T-helper 17 cell (primary cell): ENCODE results near the gene STAT4. TPM values are rescaled to one million over a fixed set of nuclear protein-coding genes. Genes with fewer than 3 reads are reported as not detected.

Experiments used
- ATAC-seq: fragments of 150-1000 bp; cut with Tn5 transposase; 2 replicates; pipeline ENCODE4 v1.10.0; 2021; ENCODE audit warnings: mild to moderate bottlenecking, moderate library complexity
- DNase-seq, 3 donors: peaks; one replicate each; pipeline versions ENCODE4 v3.0.0 to v3.0.0-alpha.2; 2020 to 2021
- H3K9me3 ChIP-seq: one replicate; pipeline ENCODE4 v1.7.0; 2013; ENCODE audit warnings: low read length, mild to moderate bottlenecking; ENCODE audit not compliant: control insufficient read depth, poor library complexity, severe bottlenecking
- H3K27ac Mint-ChIP-seq: one replicate; pipeline ENCODE4 v1.8.0; 2022; ENCODE audit warnings: mild to moderate bottlenecking, moderate library complexity, mixed read lengths
- H3K27me3 Mint-ChIP-seq: one replicate; pipeline ENCODE4 v1.8.0; 2022; ENCODE audit warnings: mixed read lengths
- H3K36me3 Mint-ChIP-seq: one replicate; pipeline ENCODE4 v1.8.0; 2022; ENCODE audit warnings: low read depth, mixed read lengths
- H3K4me1 Mint-ChIP-seq: one replicate; pipeline ENCODE4 v1.8.0; 2022; ENCODE audit warnings: mild to moderate bottlenecking, mixed read lengths
- H3K4me3 Mint-ChIP-seq: one replicate; pipeline ENCODE4 v1.8.0; 2022; ENCODE audit warnings: mild to moderate bottlenecking, moderate library complexity, mixed read lengths
- total RNA-seq, 4 donors: library from RNA in 2 of 4; stranded (reverse) in 2 of 4; gene quantifications; one replicate each; pipeline ENCODE4 v1.2.3 and lab custom pipeline; 2022 to 2026

Gene STAT4, protein sequence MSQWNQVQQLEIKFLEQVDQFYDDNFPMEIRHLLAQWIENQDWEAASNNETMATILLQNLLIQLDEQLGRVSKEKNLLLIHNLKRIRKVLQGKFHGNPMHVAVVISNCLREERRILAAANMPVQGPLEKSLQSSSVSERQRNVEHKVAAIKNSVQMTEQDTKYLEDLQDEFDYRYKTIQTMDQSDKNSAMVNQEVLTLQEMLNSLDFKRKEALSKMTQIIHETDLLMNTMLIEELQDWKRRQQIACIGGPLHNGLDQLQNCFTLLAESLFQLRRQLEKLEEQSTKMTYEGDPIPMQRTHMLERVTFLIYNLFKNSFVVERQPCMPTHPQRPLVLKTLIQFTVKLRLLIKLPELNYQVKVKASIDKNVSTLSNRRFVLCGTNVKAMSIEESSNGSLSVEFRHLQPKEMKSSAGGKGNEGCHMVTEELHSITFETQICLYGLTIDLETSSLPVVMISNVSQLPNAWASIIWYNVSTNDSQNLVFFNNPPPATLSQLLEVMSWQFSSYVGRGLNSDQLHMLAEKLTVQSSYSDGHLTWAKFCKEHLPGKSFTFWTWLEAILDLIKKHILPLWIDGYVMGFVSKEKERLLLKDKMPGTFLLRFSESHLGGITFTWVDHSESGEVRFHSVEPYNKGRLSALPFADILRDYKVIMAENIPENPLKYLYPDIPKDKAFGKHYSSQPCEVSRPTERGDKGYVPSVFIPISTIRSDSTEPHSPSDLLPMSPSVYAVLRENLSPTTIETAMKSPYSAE
- total RNA-seq (100 to 1,000 TPM; 117 to 128 TPM), total RNA-seq (lab: John Stamatoyannopoulos, UW) (124 to 231 reads per million in 2 donors)

DNA sequence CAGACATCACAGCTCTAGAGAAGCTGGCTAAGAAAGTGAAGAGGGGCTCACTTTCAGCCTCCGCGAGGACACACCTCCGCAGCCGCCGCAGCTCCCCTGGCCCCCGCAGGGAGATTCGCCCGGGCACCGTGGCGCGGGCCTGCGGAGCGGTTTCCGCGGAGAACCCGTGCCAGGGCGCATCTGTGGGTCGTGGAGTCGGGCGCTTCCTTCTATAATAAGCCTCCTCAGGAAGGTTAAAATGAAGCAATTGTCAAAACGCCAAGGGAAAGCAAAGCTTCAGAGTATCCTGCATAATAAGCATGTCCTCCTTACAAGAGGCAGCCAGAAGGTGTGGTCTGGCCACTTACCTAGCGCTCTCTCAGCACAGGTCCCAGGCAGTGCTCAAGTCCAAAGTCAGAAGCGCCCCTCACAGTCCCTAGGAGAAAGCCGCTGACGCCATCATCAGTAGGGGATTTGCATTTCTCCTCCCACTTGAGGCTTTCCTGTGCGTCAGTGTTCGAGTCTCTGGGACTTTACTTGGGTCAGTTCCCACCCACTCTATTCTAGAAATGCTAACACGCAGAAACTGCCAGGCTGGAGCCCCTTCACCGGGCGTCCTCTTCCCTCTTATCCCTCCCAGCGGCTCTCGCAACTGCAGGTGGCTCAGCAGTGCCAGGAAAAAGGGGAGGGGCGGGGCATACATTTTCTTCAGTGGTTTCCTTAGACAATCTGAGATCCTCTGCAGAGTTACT, at the start of gene STAT4:
TSS of gene STAT4 (minus strand) at position 395 of the 731 bp plus-strand sequence. CDS start 2,791 bp downstream, outside the sequence.
- no peaks in the 10 kb centered on the region for H3K9me3 ChIP-seq
- DNase-seq (peak; percentile 61 to 72 (median 69)), ATAC-seq (peak; percentile 89)
- Mint-ChIP-seq H3K4me1 (peaks cover 35% of the 10 kb centered on the region), H3K36me3 (peaks cover 12% of the 10 kb centered on the region), H3K4me3 (peak within 1 kb of the TSS; percentile 93), H3K27ac (peak within 1 kb of the TSS; percentile 98), H3K27me3 (no peaks in the 10 kb centered on the region)

DNA sequence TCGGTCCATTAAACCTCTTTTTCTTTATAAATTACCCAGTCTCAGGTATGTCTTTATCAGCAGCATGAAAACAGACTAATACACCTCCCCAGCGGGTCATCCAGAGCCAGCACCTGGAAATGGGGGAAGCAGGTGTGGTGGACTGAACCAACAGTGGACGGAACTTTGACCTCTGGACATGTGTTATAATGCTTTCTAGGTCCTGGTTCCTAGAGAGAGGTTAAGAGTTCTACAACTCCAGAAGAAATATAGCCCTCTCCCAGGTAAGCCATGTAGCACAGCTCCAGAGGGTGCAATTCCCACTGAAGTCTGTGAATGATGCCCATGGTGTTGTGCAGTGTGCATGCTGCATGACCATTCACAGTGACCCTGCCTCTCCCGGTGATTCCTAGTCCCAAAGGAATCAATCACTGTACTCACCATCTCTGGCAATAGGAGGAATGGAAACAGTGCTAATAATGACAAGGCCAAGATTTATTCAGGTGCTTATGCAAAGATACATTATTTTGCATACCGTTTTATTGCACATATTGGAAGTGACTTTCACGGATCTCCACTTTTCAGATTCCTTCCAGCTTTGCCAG, 49.2 kb upstream of the STAT4 start:
- H3K27ac Mint-ChIP-seq = no peak overlapping the region
- H3K27me3 Mint-ChIP-seq = no peaks in the 10 kb centered on the region
- H3K4me3 Mint-ChIP-seq = no peak overlapping the region
- peaks cover 2% of the 10 kb centered on the region for H3K36me3 Mint-ChIP-seq
- no peaks in the 10 kb centered on the region for H3K9me3 ChIP-seq
- peaks cover 17% of the 10 kb centered on the region for H3K4me1 Mint-ChIP-seq
- ATAC-seq (no peak), DNase-seq (no peak)

DNA sequence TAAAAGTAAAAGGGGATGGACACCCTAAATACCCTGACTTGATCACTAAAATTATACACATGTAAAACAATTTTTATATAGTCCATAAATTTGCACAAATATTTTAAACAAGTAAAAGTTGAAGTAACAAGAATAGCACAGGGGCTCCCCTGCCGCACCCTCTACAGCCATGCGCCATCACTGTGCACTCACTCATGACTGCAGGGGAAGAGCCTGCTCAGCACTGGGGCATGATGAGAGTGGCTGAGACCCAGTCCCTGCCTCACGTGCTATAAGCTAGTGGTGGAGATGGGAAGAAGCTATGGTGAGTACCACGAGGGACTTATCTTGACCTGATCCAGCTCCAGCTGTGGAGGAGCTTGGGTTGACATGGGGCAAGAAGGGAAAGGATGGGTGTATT, 47.5 kb upstream of the STAT4 start:
- Mint-ChIP-seq H3K27me3 (no peaks in the 10 kb centered on the region), H3K36me3 (no peaks in the 10 kb centered on the region), H3K4me3 (no peak overlapping the region), H3K4me1 (peaks cover 23% of the 10 kb centered on the region), H3K27ac (no peak overlapping the region)
- DNase-seq = no peak
- no peak for ATAC-seq
- no peaks in the 10 kb centered on the region for H3K9me3 ChIP-seq

DNA sequence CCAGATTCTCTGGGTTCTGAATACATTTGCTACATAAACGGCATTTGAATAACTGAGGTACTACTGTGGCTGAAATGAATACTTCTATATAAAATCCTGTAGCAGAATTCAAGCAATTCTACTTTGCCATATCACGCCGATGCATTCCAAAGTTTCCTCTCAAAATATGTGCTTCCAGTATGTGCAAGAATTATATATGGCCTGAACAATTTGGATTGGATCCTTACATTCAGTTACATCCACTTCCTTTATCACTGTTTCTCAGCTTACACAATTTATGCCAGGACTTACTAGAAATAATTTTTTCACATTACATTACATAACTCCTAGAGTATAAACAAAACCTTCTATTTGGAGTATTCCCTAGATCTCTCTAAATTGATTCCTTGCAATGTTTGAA, 46.3 kb upstream of the STAT4 start:
- H3K36me3 Mint-ChIP-seq = no peaks in the 10 kb centered on the region

DNA sequence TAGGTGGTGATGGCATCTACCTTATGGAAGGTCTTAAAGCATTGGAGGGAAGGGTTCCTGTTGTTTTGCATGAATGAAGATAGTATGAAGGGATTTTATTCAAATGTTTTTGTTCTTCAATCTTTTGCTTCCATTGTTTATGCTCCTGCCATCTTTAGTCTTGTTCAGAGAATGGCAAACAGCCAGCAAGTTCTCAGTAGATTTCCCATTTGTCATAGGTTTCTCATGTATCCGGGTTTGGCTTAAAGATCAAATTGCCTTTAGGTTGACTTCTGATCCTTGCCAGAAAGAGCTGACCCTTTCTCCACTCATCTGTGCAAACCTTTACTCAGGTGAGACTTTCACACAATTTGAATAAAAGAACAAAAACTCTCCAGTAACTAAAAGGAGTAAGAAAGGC, 44.2 kb upstream of the STAT4 start:
- DNase-seq = no peak
- Mint-ChIP-seq H3K4me1 (peaks cover 13% of the 10 kb centered on the region), H3K36me3 (no peaks in the 10 kb centered on the region), H3K27me3 (no peaks in the 10 kb centered on the region), H3K27ac (peak overlapping the region; percentile 67), H3K4me3 (no peak overlapping the region)
- H3K9me3 ChIP-seq = no peaks in the 10 kb centered on the region
- no peak for ATAC-seq

More for the DNA sequence above, 46.3 kb upstream of the STAT4 start:
- no peak for ATAC-seq
- Mint-ChIP-seq H3K27me3 (no peaks in the 10 kb centered on the region), H3K27ac (no peak overlapping the region), H3K4me1 (peaks cover 13% of the 10 kb centered on the region), H3K4me3 (no peak overlapping the region)
- DNase-seq = no peak
- no peaks in the 10 kb centered on the region for H3K9me3 ChIP-seq

DNA sequence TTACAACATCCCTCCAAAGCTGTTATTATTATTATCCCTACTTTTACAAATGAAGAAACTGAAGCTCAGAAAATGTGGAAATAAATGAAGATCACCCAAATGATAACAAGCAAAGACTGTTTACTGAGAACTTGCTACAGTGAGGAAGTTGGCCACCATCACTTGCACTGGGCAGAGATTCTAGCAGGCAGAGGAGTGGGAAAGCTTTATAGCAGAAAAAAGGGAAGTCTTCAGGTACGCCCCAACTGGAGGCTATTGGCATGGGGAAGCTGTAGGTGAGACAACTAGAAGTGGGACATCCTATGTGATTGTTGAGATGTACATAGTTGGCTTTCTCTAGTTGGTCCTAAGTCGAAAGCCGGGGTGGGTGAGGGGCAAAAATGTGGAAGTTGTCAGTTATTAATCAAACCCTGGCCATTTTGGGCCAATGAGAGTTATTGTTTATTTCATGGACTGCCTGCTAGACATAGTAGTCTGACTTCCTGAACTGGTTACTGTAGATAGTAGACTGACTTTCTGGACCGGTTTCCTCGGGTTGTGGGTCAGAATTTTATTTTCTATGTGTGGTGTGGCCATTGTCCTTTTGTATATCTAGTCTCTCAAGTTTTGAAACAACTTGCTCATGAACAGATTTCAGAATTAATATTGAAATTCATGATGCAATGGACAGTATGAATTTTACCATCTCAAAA, 40.2 kb upstream of the STAT4 start:
- Mint-ChIP-seq H3K4me1 (peaks cover 21% of the 10 kb centered on the region), H3K27ac (no peak overlapping the region)

DNA sequence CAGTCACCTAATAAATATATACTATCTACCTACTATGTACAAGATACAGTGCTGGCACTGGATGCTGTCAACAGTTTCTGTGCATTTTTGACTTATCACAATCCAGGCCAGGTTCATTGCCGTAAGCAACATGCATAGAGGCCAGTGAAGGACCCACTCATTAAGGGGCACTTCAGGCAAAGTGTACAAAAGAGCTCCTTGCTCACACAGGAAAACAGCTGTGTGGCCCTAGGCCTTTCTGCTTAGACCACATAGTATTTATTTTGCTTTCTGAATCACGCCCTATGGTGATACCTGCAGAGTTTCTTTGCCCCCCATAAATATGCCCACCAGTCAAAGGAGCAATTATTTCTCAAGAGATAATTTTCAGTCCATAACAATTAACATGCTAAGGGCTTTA, 39.6 kb upstream of the STAT4 start:
- Mint-ChIP-seq H3K4me1 (peaks cover 21% of the 10 kb centered on the region), H3K36me3 (no peaks in the 10 kb centered on the region), H3K27ac (peak overlapping the region; percentile 88), H3K4me3 (no peak overlapping the region), H3K27me3 (no peaks in the 10 kb centered on the region)
- H3K9me3 ChIP-seq = no peaks in the 10 kb centered on the region
- no peak for ATAC-seq
- no peak for DNase-seq

More for the DNA sequence above, 40.2 kb upstream of the STAT4 start:
- Mint-ChIP-seq H3K36me3 (no peaks in the 10 kb centered on the region), H3K27me3 (no peaks in the 10 kb centered on the region), H3K4me3 (no peak overlapping the region)
- ATAC-seq (no peak), DNase-seq (no peak)
- H3K9me3 ChIP-seq = no peaks in the 10 kb centered on the region

DNA sequence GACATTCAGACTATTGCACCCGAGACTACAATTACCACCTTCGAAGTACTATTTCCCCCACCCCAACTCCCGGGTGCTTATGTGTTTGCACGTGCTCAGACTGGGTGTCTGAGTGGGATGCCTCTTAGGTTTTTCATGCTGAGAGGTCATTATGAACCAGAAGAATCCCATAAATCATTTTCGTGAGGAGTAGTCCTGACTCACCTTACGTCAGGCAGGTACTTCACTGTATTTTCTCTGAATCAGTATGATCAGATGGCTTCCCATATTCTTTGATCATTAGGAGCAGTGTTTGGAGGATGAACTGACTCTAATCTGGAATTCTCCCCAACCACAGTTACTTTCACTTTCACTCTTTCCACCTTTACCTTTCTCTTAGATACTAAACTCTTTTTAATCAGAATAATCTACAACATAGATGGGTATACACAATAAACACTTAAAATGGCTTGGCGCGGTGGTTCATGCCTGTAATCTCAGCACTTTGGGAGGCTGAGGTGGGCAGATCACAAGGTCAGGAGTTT, 38.4 kb upstream of the STAT4 start:
- H3K9me3 ChIP-seq = no peaks in the 10 kb centered on the region
- Mint-ChIP-seq H3K36me3 (no peaks in the 10 kb centered on the region), H3K4me1 (peaks cover 14% of the 10 kb centered on the region), H3K27me3 (no peaks in the 10 kb centered on the region), H3K27ac (peak overlapping the region; percentile 88), H3K4me3 (peak overlapping the region; percentile 84)
- ATAC-seq = no peak
- no peak for DNase-seq

DNA sequence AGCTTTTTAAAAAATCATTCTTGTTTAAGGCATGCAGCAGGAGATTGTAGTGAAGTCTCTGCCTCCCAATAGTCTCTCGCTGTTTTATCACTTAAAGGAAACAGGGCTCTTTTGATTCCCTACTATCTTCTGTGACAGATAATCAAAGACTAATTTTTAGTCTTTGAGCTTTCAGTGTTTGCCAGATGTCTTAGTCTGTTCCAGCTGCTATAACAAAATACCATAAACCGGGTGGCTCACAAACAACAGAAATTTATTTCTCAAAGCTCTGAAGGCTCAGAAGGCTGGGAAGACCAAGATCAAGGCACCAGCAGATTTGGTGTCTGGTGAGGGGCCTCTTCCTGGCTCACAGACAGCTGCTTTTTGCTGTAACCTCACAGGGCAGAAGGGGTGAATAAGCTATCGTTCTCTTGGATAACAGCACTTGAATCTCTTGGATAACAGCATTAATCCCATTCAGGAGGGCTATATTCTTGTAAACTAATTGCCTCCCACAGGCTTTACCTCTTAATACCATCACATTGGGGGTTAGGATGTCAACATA, 37.8 kb upstream of the STAT4 start:
- no peaks in the 10 kb centered on the region for H3K36me3 Mint-ChIP-seq
- peak overlapping the region; percentile 88 for H3K27ac Mint-ChIP-seq
- H3K4me1 Mint-ChIP-seq = peaks cover 9% of the 10 kb centered on the region

DNA sequence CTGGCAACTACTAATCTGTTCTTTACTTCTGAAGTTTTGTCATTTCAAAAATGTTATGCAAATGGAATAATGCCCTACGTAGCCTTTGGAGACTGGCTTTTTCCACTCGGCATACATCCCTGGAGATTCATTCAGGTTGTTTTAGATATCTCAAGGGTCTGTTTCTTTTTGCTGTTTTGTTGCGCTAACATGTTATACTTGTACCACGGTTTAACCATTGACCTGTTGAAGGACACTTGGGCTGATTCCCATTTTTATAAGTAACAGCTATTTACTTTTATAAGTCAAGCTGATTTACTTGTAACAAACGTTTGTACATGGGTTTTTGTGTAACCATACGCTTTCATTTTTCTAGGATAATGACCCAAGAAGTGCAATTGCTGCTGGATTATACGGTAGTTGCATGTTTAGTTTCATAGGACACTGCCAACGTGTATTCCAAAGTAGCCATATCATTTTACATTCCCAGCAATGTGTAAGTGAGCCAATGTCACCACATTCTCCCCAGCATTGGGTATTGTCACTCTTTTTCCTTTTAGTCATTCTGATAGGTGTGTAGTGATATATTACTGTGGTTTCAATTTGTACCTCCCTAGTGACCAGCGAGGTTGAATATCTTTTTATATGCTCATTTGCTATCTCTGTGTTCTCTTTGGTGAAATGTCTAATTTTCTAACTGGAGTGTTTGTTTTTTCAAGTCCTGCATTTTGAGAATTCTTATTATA, 36.5 kb upstream of the STAT4 start:
- DNase-seq = no peak
- ATAC-seq = no peak
- H3K4me1 Mint-ChIP-seq = peaks cover 8% of the 10 kb centered on the region
- H3K36me3 Mint-ChIP-seq = no peaks in the 10 kb centered on the region
- H3K27me3 Mint-ChIP-seq = no peaks in the 10 kb centered on the region
- H3K27ac Mint-ChIP-seq = no peak overlapping the region
- no peaks in the 10 kb centered on the region for H3K9me3 ChIP-seq
- H3K4me3 Mint-ChIP-seq = no peak overlapping the region

More for the DNA sequence above, 37.8 kb upstream of the STAT4 start:
- no peaks in the 10 kb centered on the region for H3K9me3 ChIP-seq
- Mint-ChIP-seq H3K4me3 (peak overlapping the region; percentile 84), H3K27me3 (no peaks in the 10 kb centered on the region)
- DNase-seq = no peak
- no peak for ATAC-seq

DNA sequence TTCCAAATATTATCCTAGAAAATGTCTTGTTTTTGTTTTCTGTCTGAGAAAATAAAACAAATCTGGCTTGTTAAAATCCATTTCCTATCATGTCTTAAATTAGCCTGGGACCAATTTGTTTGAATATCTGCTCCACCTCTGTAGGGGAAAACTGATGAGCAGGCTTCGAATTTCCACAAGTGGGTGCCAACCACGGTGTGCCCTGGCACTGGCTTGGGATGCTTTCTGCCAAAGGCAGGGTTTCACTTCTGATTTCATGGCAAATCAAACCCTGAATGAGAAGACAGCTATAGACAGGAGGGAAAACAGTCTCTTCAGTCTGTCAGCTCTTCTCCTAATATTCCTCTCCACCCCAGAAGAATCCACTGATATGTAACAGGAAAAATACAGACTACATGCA, 33.7 kb upstream of the STAT4 start:
- ATAC-seq = no peak
- Mint-ChIP-seq H3K27ac (no peak overlapping the region), H3K4me1 (peaks cover 7% of the 10 kb centered on the region), H3K36me3 (no peaks in the 10 kb centered on the region), H3K4me3 (no peak overlapping the region), H3K27me3 (no peaks in the 10 kb centered on the region)
- DNase-seq = no peak
- H3K9me3 ChIP-seq = no peaks in the 10 kb centered on the region
